Endothelial cell of umbilical vein (primary cell): ENCODE measurements around the gene FAM53B. TPM values are rescaled to one million over a fixed set of nuclear protein-coding genes. Genes with fewer than 3 reads are reported as not detected.
A peak's percentile ranks its signal among the peaks of the same experiment; 100 is the strongest.

Source experiments
- BruUV-seq: library from RNA; stranded (reverse); fragments of 400-500 nt; replicated peaks from 2 replicates; lab custom pipeline; 2021; lab: Mats Ljungman, UMichigan
- CTCF ChIA-PET: fragments of 300-600, 350-600 bp; sonication (Branson Sonifier 250); formaldehyde crosslinking; loops from one replicate; lab custom pipeline; 2021; ENCODE audit warnings: antibody characterized with exemption, inconsistent platforms; lab: Charles Lee
- POLR2A ChIA-PET: fragments of 300-600, 350-600 bp; sonication (Branson Sonifier 250); formaldehyde crosslinking; loops from one replicate; lab custom pipeline; 2021; ENCODE audit warnings: antibody characterized with exemption, inconsistent platforms; lab: Charles Lee
- DNase-seq: peaks from one replicate; pipeline ENCODE4 v3.0.0-alpha.2; 2011; ENCODE audit warnings: low read depth, low spot score
- FAIRE-seq: peaks from 2 replicates; lab custom pipeline; 2011; peaks lifted over from hg19 to GRCh38; lab: Jason Lieb, UNC
- H2AFZ ChIP-seq: 2 replicates; pipeline ENCODE4 v1.6.0; 2012; ENCODE audit warnings: low read depth, low read length, control low read depth, inconsistent platforms
- H3K27ac ChIP-seq: 2 replicates; pipeline ENCODE4 v1.5.1; 2011; ENCODE audit warnings: low read depth, mild to moderate bottlenecking, control low read depth, low read length, moderate library complexity; ENCODE audit not compliant: insufficient read depth
- H3K27me3 ChIP-seq, 2 experiments: 2 replicates each; pipeline versions ENCODE4 v1.6.0 to v1.6.1; 2011; ENCODE audit warnings: low read length in 2 of 2, mixed read lengths in 1 of 2; ENCODE audit not compliant: control insufficient read depth in 2 of 2, insufficient read depth in 2 of 2
- H3K36me3 ChIP-seq, 2 experiments: 2 replicates in 1 of 2; 3 replicates in 1 of 2; pipeline ENCODE4 v1.5.1; 2011; ENCODE audit warnings: low read length in 2 of 2, mild to moderate bottlenecking in 1 of 2, moderate library complexity in 1 of 2; ENCODE audit not compliant: control insufficient read depth in 2 of 2, insufficient read depth in 2 of 2; ENCODE audit errors: extremely low read depth in 1 of 2
- H3K4me1 ChIP-seq: 3 replicates; pipeline ENCODE4 v1.5.1; 2011; ENCODE audit warnings: mild to moderate bottlenecking, low read length; ENCODE audit not compliant: control insufficient read depth, insufficient read depth; ENCODE audit errors: extremely low read depth
- H3K4me2 ChIP-seq: 2 replicates; pipeline ENCODE4 v1.6.1; 2011; ENCODE audit warnings: low read length, control low read depth, mixed read lengths; ENCODE audit not compliant: insufficient read depth
- H3K4me3 ChIP-seq, 3 experiments: fragments of 200-600 bp in 1 of 3; sonication (generic), shearing (Covaris generic) in 1 of 3; replicated peaks in 1 of 3; 2 replicates each; pipeline ENCODE4 v1.5.1; 2011 to 2016; ENCODE audit warnings: control low read depth in 3 of 3, low read length in 3 of 3, mild to moderate bottlenecking in 2 of 3, inconsistent platforms in 1 of 3, low read depth in 1 of 3, moderate library complexity in 1 of 3; ENCODE audit not compliant: insufficient read depth in 1 of 3
- H3K79me2 ChIP-seq: 2 replicates; pipeline ENCODE4 v1.6.0; 2012; ENCODE audit warnings: low read length, inconsistent platforms; ENCODE audit not compliant: control insufficient read depth, insufficient read depth
- H3K9ac ChIP-seq: replicated peaks from 2 replicates; pipeline ENCODE3; 2011; ENCODE audit warnings: low read length, control low read depth; ENCODE audit not compliant: insufficient read depth; ENCODE audit errors: extremely low read depth
- H3K9me1 ChIP-seq: replicated peaks from 3 replicates; pipeline ENCODE4 v1.6.0; 2011; ENCODE audit warnings: mild to moderate bottlenecking, low read length; ENCODE audit not compliant: control insufficient read depth, insufficient read depth; ENCODE audit errors: extremely low read depth
- H3K9me3 ChIP-seq: replicated peaks from 2 replicates; pipeline ENCODE4 v1.5.1; 2012; ENCODE audit warnings: low read length, inconsistent platforms; ENCODE audit not compliant: control insufficient read depth, insufficient read depth
- H4K20me1 ChIP-seq: replicated peaks from 2 replicates; pipeline ENCODE3; 2011; ENCODE audit warnings: mild to moderate bottlenecking, low read length; ENCODE audit not compliant: control insufficient read depth, insufficient read depth; ENCODE audit errors: extremely low read depth
- EZH2 ChIP-seq: IDR thresholded peaks from 2 replicates; pipeline ENCODE4 v1.6.1; 2012; ENCODE audit warnings: borderline replicate concordance, low read depth, mild to moderate bottlenecking, moderate library complexity, low read length, inconsistent platforms; ENCODE audit not compliant: severe bottlenecking
- FOS ChIP-seq: IDR thresholded peaks from 2 replicates; pipeline ENCODE4 v1.6.1; 2011; ENCODE audit warnings: mild to moderate bottlenecking, low read length, moderate library complexity, borderline replicate concordance; ENCODE audit not compliant: insufficient read depth
- GATA2 ChIP-seq: IDR thresholded peaks from 2 replicates; pipeline ENCODE4 v1.7.0; 2011; ENCODE audit warnings: low read depth, mild to moderate bottlenecking, moderate library complexity, mixed read lengths, low read length; ENCODE audit not compliant: insufficient read length, insufficient read depth
- JUN ChIP-seq: IDR thresholded peaks from 2 replicates; pipeline ENCODE4 v1.6.1; 2011; ENCODE audit warnings: borderline replicate concordance, low read depth; ENCODE audit not compliant: insufficient read length, insufficient read depth
- MYC ChIP-seq: IDR thresholded peaks from one replicate; pipeline ENCODE4 v1.6.1; 2011; ENCODE audit warnings: mild to moderate bottlenecking, low read depth, low read length
- POLR2A ChIP-seq: IDR thresholded peaks from 2 replicates; pipeline ENCODE4 v1.6.1; 2012; ENCODE audit warnings: low read depth, mild to moderate bottlenecking, control low read depth, low read length
- dilution Hi-C: fragments of 300-500 bp; cut with MboI; formaldehyde crosslinking; loops from one replicate; pipeline ENCODE4 v1.15.0; 2019; ENCODE audit warnings: low sequenced_read_pairs; ENCODE audit not compliant: extremely low pct_ligation_motif_present
- intact Hi-C: fragments of 100-400 bp; cut with micrococcal nuclease; formaldehyde crosslinking; loops from one replicate; pipeline ENCODE4 v1.10.0; 2022
- polyA plus RNA-seq, 4 experiments: library from polyadenylated mRNA; depleted of rRNA in 3 of 4; stranded (reverse) in 3 of 4; unstranded in 1 of 4; fragments of >200 nt; gene quantifications; 2 replicates each; pipeline versions ENCODE4 v1.2.1 to v1.2.3, GENCODE V29; 2011 to 2012; ENCODE audit warnings: missing spikeins in 1 of 4
- total RNA-seq: library from RNA; stranded (reverse); gene quantifications from 2 replicates; pipeline ENCODE4 v1.2.3, GENCODE V29; 2021
- TF ChIP-seq, protein P1 (sequence below), 2 donors: IDR thresholded peaks; 1 replicate in 1 of 2; 2 replicates in 1 of 2; pipeline ENCODE4 v1.5.1; 2011; ENCODE audit warnings: low read length in 2 of 2, mild to moderate bottlenecking in 2 of 2, moderate library complexity in 2 of 2, control low read depth in 1 of 2, inconsistent platforms in 1 of 2, low read depth in 1 of 2; ENCODE audit not compliant: insufficient read depth in 1 of 2; ENCODE audit errors: extremely low read depth in 1 of 2

Gene FAM53B
- total and polyA plus RNA-seq, 2 donors (not counting 3 experiments of a cell fraction or from before 2014, with no cell fraction given): 8.5 to 21.1 TPM

- no TSS peak for BruUV-seq
- dilution Hi-C loops: no loop called here
- Histone ChIP-seq H3K9me3 (no peaks in the 10 kb centered on the region), H3K36me3 (no peaks in the 10 kb centered on the region), H3K27me3 (no peaks in the 10 kb centered on the region), H3K4me2 (no peak overlapping the region), H3K79me2 (peaks cover 5% of the 10 kb centered on the region), H3K9me1 (no peaks in the 10 kb centered on the region), H2AFZ (no peak overlapping the region), H4K20me1 (no peaks in the 10 kb centered on the region), H3K27ac (no peak overlapping the region), H3K4me1 (peaks cover 35% of the 10 kb centered on the region), H3K9ac (no peak overlapping the region), H3K4me3 (no peak overlapping the region)
- POLR2A ChIA-PET: interaction anchor here (1.6 kb wide), 1 partner anchor 65 kb away, joined by 3 read pairs; no protein-coding TSS in a partner anchor
- FAIRE-seq (peak; percentile 90), DNase-seq (peak; percentile 84)
- TF ChIP-seq JUN: no peak
- no peak for TF ChIP-seq FOS
- no peak for TF ChIP-seq GATA2
- no peak for TF ChIP-seq MYC
- TF ChIP-seq EZH2: no peak
- TF ChIP-seq, protein P1, sequence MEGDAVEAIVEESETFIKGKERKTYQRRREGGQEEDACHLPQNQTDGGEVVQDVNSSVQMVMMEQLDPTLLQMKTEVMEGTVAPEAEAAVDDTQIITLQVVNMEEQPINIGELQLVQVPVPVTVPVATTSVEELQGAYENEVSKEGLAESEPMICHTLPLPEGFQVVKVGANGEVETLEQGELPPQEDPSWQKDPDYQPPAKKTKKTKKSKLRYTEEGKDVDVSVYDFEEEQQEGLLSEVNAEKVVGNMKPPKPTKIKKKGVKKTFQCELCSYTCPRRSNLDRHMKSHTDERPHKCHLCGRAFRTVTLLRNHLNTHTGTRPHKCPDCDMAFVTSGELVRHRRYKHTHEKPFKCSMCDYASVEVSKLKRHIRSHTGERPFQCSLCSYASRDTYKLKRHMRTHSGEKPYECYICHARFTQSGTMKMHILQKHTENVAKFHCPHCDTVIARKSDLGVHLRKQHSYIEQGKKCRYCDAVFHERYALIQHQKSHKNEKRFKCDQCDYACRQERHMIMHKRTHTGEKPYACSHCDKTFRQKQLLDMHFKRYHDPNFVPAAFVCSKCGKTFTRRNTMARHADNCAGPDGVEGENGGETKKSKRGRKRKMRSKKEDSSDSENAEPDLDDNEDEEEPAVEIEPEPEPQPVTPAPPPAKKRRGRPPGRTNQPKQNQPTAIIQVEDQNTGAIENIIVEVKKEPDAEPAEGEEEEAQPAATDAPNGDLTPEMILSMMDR (IDR thresholded peaks at IDR 0.05; ENCODE audit: extremely low read depth in 1 of 2, insufficient read depth in 1 of 2, low read depth in 1 of 2, low read length in 2 of 2): no peak
- TF ChIP-seq POLR2A: no peak
- intact Hi-C loops: loop anchor here (1.0 to 10.0 kb wide), 3 partner anchors 36 to 156 kb away; partner anchors contain the start of gene ABRAXAS2
- CTCF ChIA-PET: interaction anchor here (0.9 to 4.4 kb wide), 11 partner anchors 10 to 260 kb away, joined by 3 to 50 read pairs (median 5); no protein-coding TSS in a partner anchor
Observed at GRCh38 chr10:124648738-124649137, 95.4 kb downstream of the FAM53B start.
